Bone marrow (tissue), 2 donors: ENCODE data around the gene BACH1.

Experiments
- DNase-seq, 2 donors: peaks; one replicate each; lab custom pipeline; 2025; lab: John Stamatoyannopoulos, UW

BACH1 gene

GRCh38 chr21:29293495-29293894 is 5.2 kb upstream of the BACH1 start:
- DNase-seq: peak in 1 of 2 donors; percentile 72

GRCh38 chr21:29295066-29295650 is 3.6 kb upstream of the BACH1 start:
- no peak for DNase-seq

- DNase-seq: no peak
Observed at GRCh38 chr21:29296446-29296845, 2.3 kb upstream of the BACH1 start.

GRCh38 chr21:29297483-29298347 is 1.0 kb upstream of the BACH1 start:
- no peak for DNase-seq

GRCh38 chr21:29299046-29299915 is 559 bp downstream of the BACH1 start:
- peak; percentile 52 to 81 for DNase-seq

GRCh38 chr21:29299916-29300806 is 1.4 kb downstream of the BACH1 start:
- peak; percentile 75 to 81 for DNase-seq

- DNase-seq: no peak
Observed at GRCh38 chr21:29300807-29301138, 2.1 kb downstream of the BACH1 start.

- no peak for DNase-seq
Observed at GRCh38 chr21:29301691-29302090, 3.0 kb downstream of the BACH1 start.

GRCh38 chr21:29302359-29302875 is 3.7 kb downstream of the BACH1 start:
- no peak for DNase-seq

- DNase-seq: no peak
Observed at GRCh38 chr21:29303288-29303687, 4.6 kb downstream of the BACH1 start.

GRCh38 chr21:29304597-29304996 is 5.9 kb downstream of the BACH1 start:
- DNase-seq: peak in 1 of 2 donors; percentile 21

- no peak for DNase-seq
Observed at GRCh38 chr21:29305068-29305467, 6.3 kb downstream of the BACH1 start.

GRCh38 chr21:29305561-29305960 is 6.8 kb downstream of the BACH1 start:
- DNase-seq: no peak

GRCh38 chr21:29306920-29307319 is 8.2 kb downstream of the BACH1 start:
- DNase-seq: no peak

GRCh38 chr21:29307718-29308455 is 9.2 kb downstream of the BACH1 start:
- DNase-seq: no peak

GRCh38 chr21:29308456-29308783 is 9.7 kb downstream of the BACH1 start:
- DNase-seq: no peak

GRCh38 chr21:29309703-29310102 is 11.0 kb downstream of the BACH1 start:
- no peak for DNase-seq

GRCh38 chr21:29311802-29312201 is 13.1 kb downstream of the BACH1 start:
- DNase-seq: no peak

- no peak for DNase-seq
Observed at GRCh38 chr21:29312981-29313380, 14.3 kb downstream of the BACH1 start.

GRCh38 chr21:29313662-29314408 is 15.1 kb downstream of the BACH1 start:
- no peak for DNase-seq
